ENCODE measurements around the gene AMZ1.

DNA sequence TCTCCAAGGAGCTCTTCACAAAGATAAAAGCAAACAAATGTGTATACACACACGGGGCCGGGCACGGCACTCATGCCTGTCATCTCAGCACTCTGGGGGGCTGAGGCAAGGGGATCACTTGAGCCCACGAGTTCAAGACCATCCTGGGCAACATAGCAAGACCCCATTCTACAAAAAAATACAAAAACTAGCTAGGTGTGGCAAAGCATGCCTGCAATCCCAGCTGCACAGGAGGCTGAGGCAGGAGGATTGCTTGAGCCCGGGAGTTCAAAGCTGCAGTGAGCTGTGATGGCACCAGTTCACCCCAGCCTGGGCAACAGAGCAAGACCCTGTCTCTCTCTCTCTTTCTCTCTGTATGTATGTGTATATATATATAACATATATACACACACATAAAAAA, 33.9 kb upstream of the AMZ1 start:
- TF ChIP-seq CTCF (IDR thresholded peaks at IDR 0.05) (no peak), POLR2A (IDR thresholded peaks at IDR 0.05) (no peak)
